Nucleus accumbens (tissue), 56 donors: ENCODE data around the gene FOXRED1.

Experiments used
- DNase-seq, 56 donors: peaks; one replicate each; lab custom pipeline; 2025; lab: John Stamatoyannopoulos, UW

Gene FOXRED1

GRCh38 chr11:126310200-126310991 lies 41.4 kb downstream of the FOXRED1 start:
- DNase-seq, result peak in 51 of 56 donors; percentile 3 to 85 (median 59)

GRCh38 chr11:126310992-126311310 lies 42.0 kb downstream of the FOXRED1 start:
- DNase-seq, result no peak

GRCh38 chr11:126311401-126312291 lies 42.7 kb downstream of the FOXRED1 start:
- no peak for DNase-seq

GRCh38 chr11:126312961-126313360 lies 44.0 kb downstream of the FOXRED1 start:
- DNase-seq, result no peak

- DNase-seq, result no peak
Measured at GRCh38 chr11:126313826-126314225, 44.9 kb downstream of the FOXRED1 start.

- DNase-seq, result no peak
Measured at GRCh38 chr11:126317432-126317755, 48.4 kb downstream of the FOXRED1 start.

GRCh38 chr11:126317756-126318573 lies 49.0 kb downstream of the FOXRED1 start:
- peak in 8 of 56 donors; percentile 5 to 43 (median 28) for DNase-seq

- peak in 3 of 56 donors; percentile 17 to 29 (median 28) for DNase-seq
Measured at GRCh38 chr11:126318574-126319373, 49.8 kb downstream of the FOXRED1 start.

GRCh38 chr11:126319374-126319740 lies 50.4 kb downstream of the FOXRED1 start:
- no peak for DNase-seq

- no peak for DNase-seq
Measured at GRCh38 chr11:126322996-126323395, 54.0 kb downstream of the FOXRED1 start.

- DNase-seq, result no peak
Measured at GRCh38 chr11:126327281-126328000, 58.5 kb downstream of the FOXRED1 start.
